GM12875 (cell line): Measurements from ENCODE around the gene BIRC7.

Source experiments
- H3K4me3 ChIP-seq: one replicate; pipeline ENCODE4 v1.5.1; 2011; ENCODE audit warnings: low read depth, low read length, control low read depth
- CTCF ChIP-seq: IDR thresholded peaks from 2 replicates; pipeline ENCODE4 v1.5.1; 2011; ENCODE audit warnings: low read depth, mild to moderate bottlenecking, control low read depth, inconsistent platforms, low read length, moderate library complexity, borderline replicate concordance; ENCODE audit not compliant: insufficient read depth

BIRC7 gene

GRCh38 chr20:63282946-63283345 is 47.2 kb downstream of the BIRC7 start:
- no peak for TF ChIP-seq CTCF
- no peak overlapping the region for H3K4me3 ChIP-seq

GRCh38 chr20:63283397-63284082 is 47.8 kb downstream of the BIRC7 start:
- no peak overlapping the region for H3K4me3 ChIP-seq
- TF ChIP-seq CTCF, result no peak

- H3K4me3 ChIP-seq, result no peak overlapping the region
- no peak for TF ChIP-seq CTCF
Measured at GRCh38 chr20:63284083-63284440, 48.4 kb downstream of the BIRC7 start.

GRCh38 chr20:63284544-63284949 is 48.8 kb downstream of the BIRC7 start:
- no peak overlapping the region for H3K4me3 ChIP-seq
- no peak for TF ChIP-seq CTCF

GRCh38 chr20:63284981-63285524 is 49.3 kb downstream of the BIRC7 start:
- no peak overlapping the region for H3K4me3 ChIP-seq
- no peak for TF ChIP-seq CTCF

GRCh38 chr20:63285636-63286615 is 50.2 kb downstream of the BIRC7 start:
- no peak for TF ChIP-seq CTCF
- no peak overlapping the region for H3K4me3 ChIP-seq
